Panc1 (cell line): ENCODE measurements around the gene ADARB2. TPM values are rescaled to one million over a fixed set of nuclear protein-coding genes. Genes with fewer than 3 reads are reported as not detected.

ENCODE experiments used
- ATAC-seq: fragments of 200-7000 bp; cut with Tn5 transposase; 2 replicates; pipeline ENCODE4 v1.9.1; 2020; ENCODE audit warnings: mild to moderate bottlenecking, moderate library complexity
- BruUV-seq: library from RNA; stranded (reverse); fragments of 400-500 nt; replicated peaks from 2 replicates; lab custom pipeline; 2021; lab: Mats Ljungman, UMichigan
- CTCF ChIA-PET: fragments of 300-600 bp; sonication (Branson Sonifier 250); formaldehyde crosslinking; loops from one replicate; lab custom pipeline; 2022; ENCODE audit warnings: antibody characterized with exemption; lab: Charles Lee
- POLR2A ChIA-PET: fragments of 300-600 bp; sonication (Branson Sonifier 250); formaldehyde crosslinking; loops from one replicate; lab custom pipeline; 2022; ENCODE audit warnings: antibody characterized with exemption; lab: Charles Lee
- DNase-seq: peaks from one replicate; pipeline ENCODE4 v3.0.0-alpha.2; 2010; ENCODE audit warnings: low read depth, low spot score
- H3K27ac ChIP-seq: 2 replicates; pipeline ENCODE4 v1.5.1; 2011; ENCODE audit warnings: mild to moderate bottlenecking, low read length, inconsistent platforms
- H3K27me3 ChIP-seq: fragments of 200-500 bp; sonication (Bioruptor generic); 2 replicates; pipeline ENCODE4 v1.6.0; 2014; ENCODE audit warnings: low read length, inconsistent platforms; ENCODE audit not compliant: control insufficient read depth, insufficient read depth
- H3K36me3 ChIP-seq: fragments of 200-500 bp; sonication (Bioruptor generic); 2 replicates; pipeline ENCODE4 v1.5.1; 2014; ENCODE audit warnings: inconsistent platforms, mild to moderate bottlenecking, low read length, moderate library complexity; ENCODE audit not compliant: control insufficient read depth, insufficient read depth
- H3K4me1 ChIP-seq: 2 replicates; pipeline ENCODE4 v1.5.1; 2011; ENCODE audit warnings: inconsistent platforms, mild to moderate bottlenecking, low read length, moderate library complexity; ENCODE audit not compliant: control insufficient read depth, insufficient read depth
- H3K4me3 ChIP-seq, 2 experiments: 2 replicates each; pipeline ENCODE4 v1.5.1; 2011 to 2012; ENCODE audit warnings: low read depth in 2 of 2, low read length in 2 of 2, mild to moderate bottlenecking in 2 of 2, inconsistent platforms in 1 of 2, moderate library complexity in 1 of 2
- H3K9me3 ChIP-seq: fragments of 200-500 bp; sonication (Bioruptor generic); 2 replicates; pipeline ENCODE4 v1.5.1; 2014; ENCODE audit warnings: low read depth, mild to moderate bottlenecking, inconsistent platforms, low read length, moderate library complexity; ENCODE audit not compliant: control insufficient read depth, insufficient read depth
- CTCF ChIP-seq: fragments of 450-650 bp; IDR thresholded peaks from 2 replicates; pipeline ENCODE4 v1.5.1; 2017; ENCODE audit warnings: mild to moderate bottlenecking
- POLR2AphosphoS5 ChIP-seq: IDR thresholded peaks from 2 replicates; pipeline ENCODE4 v1.6.1; 2012; ENCODE audit warnings: mild to moderate bottlenecking, low read depth, low read length, moderate library complexity
- SIN3A ChIP-seq: IDR thresholded peaks from 2 replicates; pipeline ENCODE4 v1.6.1; 2012; ENCODE audit warnings: low read depth, mild to moderate bottlenecking, low read length, moderate library complexity, borderline replicate concordance; ENCODE audit not compliant: insufficient read depth
- TCF7L2 ChIP-seq: IDR thresholded peaks from 2 replicates; pipeline ENCODE4 v1.6.1; 2011; ENCODE audit warnings: mild to moderate bottlenecking, low read depth, low read length, inconsistent platforms
- in situ Hi-C: cut with HindIII; loops from 2 replicates; pipeline ENCODE4 v1.10.0; 2016; ENCODE audit warnings: low sequenced_read_pairs, low pct_unique_long_range_greater_than_20kb
- intact Hi-C: fragments of 100-400 bp; cut with micrococcal nuclease; formaldehyde crosslinking; loops from one replicate; pipeline ENCODE4 v1.10.0; 2022; ENCODE audit not compliant: unreplicated experiment
- total RNA-seq: library from RNA; stranded (reverse); gene quantifications from one replicate; pipeline ENCODE4 v1.2.1, GENCODE V29; 2021; ENCODE audit not compliant: unreplicated experiment
- TF ChIP-seq, protein P1 (sequence below), 2 experiments: IDR thresholded peaks; 2 replicates each; pipeline ENCODE4 v1.6.1; 2011 to 2012; ENCODE audit warnings: low read depth in 2 of 2, control low read depth in 1 of 2, low read length in 1 of 2, mild to moderate bottlenecking in 1 of 2, moderate library complexity in 1 of 2; ENCODE audit not compliant: insufficient read depth in 1 of 2

The ADARB2 gene
- total RNA-seq, 1 experiment from 2014 or later, result 0.31 TPM

GRCh38 chr10:1573981-1574380 lies 163.3 kb downstream of the ADARB2 start:
- intact Hi-C loops, result no loop called here
- Histone ChIP-seq H3K9me3 (no peaks in the 10 kb centered on the region), H3K36me3 (no peaks in the 10 kb centered on the region), H3K4me1 (no peaks in the 10 kb centered on the region; the same call in 1 of the 2 replicates), H3K4me3 (no peak overlapping the region), H3K27ac (no peak overlapping the region), H3K27me3 (no peaks in the 10 kb centered on the region)
- CTCF ChIA-PET, result no interaction called here
- TF ChIP-seq TCF7L2, result no peak
- TF ChIP-seq, protein P1, sequence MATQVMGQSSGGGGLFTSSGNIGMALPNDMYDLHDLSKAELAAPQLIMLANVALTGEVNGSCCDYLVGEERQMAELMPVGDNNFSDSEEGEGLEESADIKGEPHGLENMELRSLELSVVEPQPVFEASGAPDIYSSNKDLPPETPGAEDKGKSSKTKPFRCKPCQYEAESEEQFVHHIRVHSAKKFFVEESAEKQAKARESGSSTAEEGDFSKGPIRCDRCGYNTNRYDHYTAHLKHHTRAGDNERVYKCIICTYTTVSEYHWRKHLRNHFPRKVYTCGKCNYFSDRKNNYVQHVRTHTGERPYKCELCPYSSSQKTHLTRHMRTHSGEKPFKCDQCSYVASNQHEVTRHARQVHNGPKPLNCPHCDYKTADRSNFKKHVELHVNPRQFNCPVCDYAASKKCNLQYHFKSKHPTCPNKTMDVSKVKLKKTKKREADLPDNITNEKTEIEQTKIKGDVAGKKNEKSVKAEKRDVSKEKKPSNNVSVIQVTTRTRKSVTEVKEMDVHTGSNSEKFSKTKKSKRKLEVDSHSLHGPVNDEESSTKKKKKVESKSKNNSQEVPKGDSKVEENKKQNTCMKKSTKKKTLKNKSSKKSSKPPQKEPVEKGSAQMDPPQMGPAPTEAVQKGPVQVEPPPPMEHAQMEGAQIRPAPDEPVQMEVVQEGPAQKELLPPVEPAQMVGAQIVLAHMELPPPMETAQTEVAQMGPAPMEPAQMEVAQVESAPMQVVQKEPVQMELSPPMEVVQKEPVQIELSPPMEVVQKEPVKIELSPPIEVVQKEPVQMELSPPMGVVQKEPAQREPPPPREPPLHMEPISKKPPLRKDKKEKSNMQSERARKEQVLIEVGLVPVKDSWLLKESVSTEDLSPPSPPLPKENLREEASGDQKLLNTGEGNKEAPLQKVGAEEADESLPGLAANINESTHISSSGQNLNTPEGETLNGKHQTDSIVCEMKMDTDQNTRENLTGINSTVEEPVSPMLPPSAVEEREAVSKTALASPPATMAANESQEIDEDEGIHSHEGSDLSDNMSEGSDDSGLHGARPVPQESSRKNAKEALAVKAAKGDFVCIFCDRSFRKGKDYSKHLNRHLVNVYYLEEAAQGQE (IDR thresholded peaks at IDR 0.05; ENCODE audit: insufficient read depth in 1 of 2, low read depth in 2 of 2, low read length in 1 of 2), result no peak
- TF ChIP-seq POLR2AphosphoS5, result no peak
- no peak for TF ChIP-seq CTCF
- DNase-seq (no peak), ATAC-seq (no peak)
- in situ Hi-C loops, result no loop called here
- POLR2A ChIA-PET, result no interaction called here
- BruUV-seq, result no TSS peak

DNA sequence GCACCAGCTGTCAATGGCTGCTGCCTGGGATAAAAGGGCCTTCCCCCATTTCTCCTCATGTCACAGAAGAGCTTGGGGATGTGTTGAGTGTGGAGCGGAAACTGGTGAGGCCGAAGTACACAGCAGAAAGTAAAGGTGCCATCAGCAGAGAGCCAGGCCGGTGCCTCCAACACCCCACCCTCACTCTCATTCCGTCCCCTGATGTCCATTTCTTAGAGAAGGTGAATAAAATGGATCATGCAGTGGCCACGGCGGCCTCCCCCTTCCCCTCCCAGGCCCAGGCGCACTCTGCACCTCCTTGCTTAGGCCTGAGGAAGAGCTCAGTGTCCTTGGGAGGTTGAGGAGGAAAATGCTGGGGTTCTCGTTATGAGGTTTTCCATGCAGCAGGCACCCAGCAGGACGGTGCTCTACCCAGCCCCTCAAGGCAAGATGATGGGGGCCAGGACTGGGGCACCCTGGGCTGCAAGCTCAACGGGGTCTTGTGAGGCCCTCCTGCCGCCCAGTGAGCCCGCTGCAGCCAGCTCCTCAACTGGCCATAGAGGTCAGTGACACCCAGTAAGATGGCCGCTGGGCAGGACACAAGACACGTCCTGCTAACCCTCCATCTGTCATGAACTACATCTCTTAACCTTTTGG lies 163.9 kb downstream of the ADARB2 start:
- Histone ChIP-seq H3K36me3 (no peaks in the 10 kb centered on the region), H3K9me3 (no peaks in the 10 kb centered on the region), H3K4me3 (no peak overlapping the region), H3K4me1 (no peaks in the 10 kb centered on the region; the same call in 1 of the 2 replicates), H3K27me3 (no peaks in the 10 kb centered on the region), H3K27ac (no peak overlapping the region)
- ChIA-PET CTCF (no interaction called here), POLR2A (no interaction called here)
- no TSS peak for BruUV-seq
- TF ChIP-seq CTCF (no peak), TCF7L2 (no peak), POLR2AphosphoS5 (no peak), SIN3A (no peak)
- TF ChIP-seq, protein P1 (IDR thresholded peaks at IDR 0.05; ENCODE audit: insufficient read depth in 1 of 2, low read depth in 2 of 2, low read length in 1 of 2), result no peak
- in situ Hi-C loops, result no loop called here
- DNase-seq, result no peak
- ATAC-seq, result no peak
- intact Hi-C loops, result no loop called here
